GM12875 (cell line): Measurements from ENCODE around the gene DEK.

ENCODE experiments used
- H3K4me3 ChIP-seq: one replicate; pipeline ENCODE4 v1.5.1; 2011; ENCODE audit warnings: low read depth, low read length, control low read depth
- TF ChIP-seq, protein P1 (sequence below): IDR thresholded peaks from 2 replicates; pipeline ENCODE4 v1.5.1; 2011; ENCODE audit warnings: low read depth, mild to moderate bottlenecking, control low read depth, inconsistent platforms, low read length, moderate library complexity, borderline replicate concordance; ENCODE audit not compliant: insufficient read depth

DEK gene

DNA sequence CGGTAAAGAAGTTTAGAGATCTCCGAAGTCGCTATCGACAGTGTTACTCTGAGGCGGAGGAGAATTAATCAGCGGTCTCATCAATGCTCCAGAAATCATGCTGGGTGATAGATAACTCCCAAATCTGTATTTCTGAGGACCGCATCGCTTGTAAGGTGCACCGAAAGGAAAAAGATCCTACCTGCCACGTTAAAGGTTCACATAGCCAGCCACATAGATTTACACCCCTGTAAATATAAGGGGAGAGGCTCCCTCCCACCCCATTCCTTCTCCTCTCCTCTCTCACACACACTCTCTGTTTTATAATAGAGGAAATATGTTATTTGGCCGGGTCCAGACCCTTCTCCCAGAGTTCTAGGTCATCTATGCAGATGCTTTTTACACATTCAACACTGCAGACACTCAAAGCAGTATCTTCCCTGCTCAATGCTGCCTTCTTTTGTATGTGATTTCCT lies 620 bp upstream of the DEK start:
- H3K4me3 ChIP-seq = peak overlapping the region; percentile 57
- TF ChIP-seq, protein P1, sequence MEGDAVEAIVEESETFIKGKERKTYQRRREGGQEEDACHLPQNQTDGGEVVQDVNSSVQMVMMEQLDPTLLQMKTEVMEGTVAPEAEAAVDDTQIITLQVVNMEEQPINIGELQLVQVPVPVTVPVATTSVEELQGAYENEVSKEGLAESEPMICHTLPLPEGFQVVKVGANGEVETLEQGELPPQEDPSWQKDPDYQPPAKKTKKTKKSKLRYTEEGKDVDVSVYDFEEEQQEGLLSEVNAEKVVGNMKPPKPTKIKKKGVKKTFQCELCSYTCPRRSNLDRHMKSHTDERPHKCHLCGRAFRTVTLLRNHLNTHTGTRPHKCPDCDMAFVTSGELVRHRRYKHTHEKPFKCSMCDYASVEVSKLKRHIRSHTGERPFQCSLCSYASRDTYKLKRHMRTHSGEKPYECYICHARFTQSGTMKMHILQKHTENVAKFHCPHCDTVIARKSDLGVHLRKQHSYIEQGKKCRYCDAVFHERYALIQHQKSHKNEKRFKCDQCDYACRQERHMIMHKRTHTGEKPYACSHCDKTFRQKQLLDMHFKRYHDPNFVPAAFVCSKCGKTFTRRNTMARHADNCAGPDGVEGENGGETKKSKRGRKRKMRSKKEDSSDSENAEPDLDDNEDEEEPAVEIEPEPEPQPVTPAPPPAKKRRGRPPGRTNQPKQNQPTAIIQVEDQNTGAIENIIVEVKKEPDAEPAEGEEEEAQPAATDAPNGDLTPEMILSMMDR = no peak

DNA sequence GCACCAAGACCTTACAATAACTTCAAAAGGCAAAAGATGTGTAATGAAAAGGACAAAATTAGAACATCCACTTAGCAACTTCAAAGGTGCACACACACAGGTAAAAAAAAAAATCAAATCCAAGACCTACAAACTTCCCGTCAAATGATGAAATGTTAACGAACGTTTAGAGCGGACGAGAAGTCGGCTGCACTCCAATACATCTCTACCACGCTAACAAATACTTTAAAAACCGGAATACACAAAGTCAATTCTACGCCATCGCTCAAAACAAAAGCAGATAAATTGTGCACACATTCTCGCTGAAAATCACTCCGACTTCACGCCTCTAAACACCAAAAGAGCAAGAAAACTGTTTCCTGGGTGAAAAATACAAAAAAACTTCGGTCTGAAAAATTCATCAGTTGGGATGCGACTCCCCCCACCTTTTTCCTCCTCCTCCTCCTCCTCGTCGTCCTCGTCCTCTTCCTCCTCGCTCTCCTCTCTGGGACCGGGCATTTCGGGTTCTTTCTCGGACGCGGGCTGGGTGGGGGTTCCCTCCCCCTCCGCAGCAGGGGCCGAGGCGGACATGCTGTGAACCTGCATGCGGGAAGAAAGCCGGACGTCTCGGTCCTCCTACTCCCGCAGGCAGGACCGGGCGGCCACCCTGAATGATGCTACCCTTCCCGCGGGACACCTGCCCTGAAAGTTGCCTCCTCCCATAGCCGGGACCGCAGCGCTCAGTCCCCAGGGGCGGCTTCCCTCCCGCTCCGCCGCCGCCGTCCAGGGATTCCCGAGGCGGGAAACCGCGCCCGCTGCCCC lies 712 bp downstream of the DEK start:
- TF ChIP-seq, protein P1 = no peak
- peak overlapping the region; percentile 57 for H3K4me3 ChIP-seq

DNA sequence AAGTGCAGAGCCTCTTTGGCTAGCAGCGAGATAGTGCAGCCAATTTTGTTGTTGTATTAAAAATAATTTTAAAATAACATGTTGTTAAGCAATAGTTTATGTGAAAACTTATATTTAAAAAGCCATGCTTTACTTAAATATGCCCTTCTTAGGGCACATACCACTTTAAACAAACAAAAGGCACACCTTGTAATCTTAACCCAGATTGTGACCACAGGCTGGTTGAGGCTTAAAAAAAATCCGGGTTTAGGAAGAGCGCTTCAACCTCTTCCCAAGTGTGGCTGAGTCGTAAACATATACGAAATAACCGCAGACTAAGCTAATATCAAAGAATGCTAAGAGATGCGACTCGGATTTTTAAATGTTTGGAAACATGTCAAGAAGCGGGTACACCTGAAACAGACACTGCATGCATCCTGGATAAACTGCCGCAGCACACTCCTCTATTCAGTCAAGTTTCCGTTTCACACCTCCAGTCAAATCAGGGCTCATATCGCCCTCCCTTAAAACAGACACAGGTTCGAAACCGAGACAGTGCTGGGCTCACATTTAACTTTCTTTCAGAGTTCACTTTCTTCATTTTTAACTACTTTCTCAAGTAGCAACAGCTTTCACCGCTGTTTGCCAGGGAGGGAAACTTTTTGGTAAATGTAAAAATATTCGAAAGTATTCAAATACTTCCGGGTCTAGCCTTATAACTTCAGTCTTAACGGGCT lies 1.5 kb downstream of the DEK start:
- TF ChIP-seq, protein P1 = no peak
- peak overlapping the region; percentile 57 for H3K4me3 ChIP-seq

DNA sequence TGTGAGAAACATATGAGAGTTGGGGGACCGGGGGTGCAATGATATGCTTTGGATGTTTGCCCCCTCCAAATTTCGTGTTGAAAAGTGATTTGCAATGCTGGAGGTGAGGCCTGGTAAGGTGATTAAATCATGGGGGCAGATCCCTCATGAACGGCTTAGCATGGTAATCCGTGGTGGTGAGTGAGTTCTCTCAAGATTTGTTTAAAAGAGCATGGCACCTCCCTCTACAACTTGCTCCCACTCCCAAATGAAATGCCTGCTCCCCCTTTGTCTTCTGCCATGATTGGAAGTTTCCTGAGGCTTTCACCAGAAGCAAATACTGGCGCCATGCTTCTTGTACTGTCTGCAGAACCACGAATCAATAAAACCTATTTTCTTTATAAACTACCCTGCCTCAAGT lies 2.5 kb downstream of the DEK start:
- H3K4me3 ChIP-seq = peak overlapping the region; percentile 26
- TF ChIP-seq, protein P1 = no peak

DNA sequence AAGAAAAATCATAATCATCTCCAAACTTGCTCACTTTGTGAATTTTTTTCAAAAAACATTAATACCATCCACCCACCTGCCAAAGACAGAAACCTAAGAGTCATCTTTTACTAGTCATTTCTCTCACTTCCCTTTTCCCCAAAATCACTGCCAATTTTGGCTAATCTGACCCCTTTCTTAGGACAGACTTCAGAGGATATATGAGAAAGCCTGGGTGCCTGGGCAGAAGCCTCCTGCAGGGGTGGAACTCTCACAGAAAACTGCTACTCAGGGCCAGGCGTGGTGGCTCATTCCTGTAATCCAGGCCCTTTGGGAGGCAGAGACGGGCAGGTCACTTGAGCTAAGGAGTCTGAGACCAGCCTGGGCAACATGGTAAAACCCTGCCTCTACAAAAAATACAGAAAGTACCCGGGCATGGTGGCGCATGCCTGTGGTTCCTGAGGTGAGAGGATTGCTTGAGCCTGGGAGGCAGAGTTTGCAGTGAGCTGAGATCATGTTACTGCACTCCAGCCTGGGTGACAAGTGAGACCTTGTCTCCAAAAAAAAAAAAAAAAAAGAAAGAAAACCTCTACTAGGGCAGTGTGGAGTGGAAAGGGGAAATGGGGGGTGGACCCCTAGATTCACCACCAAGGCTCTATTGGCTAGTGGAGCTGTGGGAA lies 3.8 kb downstream of the DEK start:
- TF ChIP-seq, protein P1 = 0 out of 2 replicates have a peak, but pooled peaks have one; percentile 3
- H3K4me3 ChIP-seq = no peak overlapping the region

DNA sequence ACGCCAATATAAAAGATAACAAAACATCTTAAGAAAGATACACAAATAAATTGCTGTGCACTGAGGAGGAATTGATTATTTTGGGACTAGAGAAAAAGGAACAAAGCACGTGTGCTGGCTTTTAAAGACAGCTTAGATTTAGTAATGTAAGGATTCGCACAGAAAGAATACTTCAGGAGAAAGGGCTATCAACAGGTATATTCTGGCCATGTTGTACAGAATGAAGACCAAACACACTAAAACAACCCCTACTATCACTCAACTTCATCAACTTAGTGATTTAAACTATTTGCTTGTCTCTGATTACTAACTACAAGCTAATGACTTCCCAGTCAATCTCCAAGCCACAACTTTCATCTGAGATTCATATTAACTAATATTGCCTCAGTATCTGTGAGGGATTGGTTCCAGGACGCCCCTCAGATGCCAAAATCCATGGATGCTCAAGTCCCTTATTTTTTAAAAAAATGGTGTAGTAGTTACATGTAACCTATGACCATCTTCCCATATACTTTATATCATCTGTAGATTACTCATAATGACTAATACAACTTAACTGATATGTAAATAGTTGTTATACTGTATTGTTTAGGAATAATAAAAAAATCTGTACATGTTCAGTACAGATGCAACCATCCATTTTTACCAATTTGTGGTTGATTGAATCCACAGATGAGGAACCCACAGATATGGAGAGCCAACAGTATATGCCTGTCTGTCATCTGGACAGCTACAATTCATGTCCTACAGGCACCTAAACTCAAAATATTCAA lies 4.5 kb downstream of the DEK start:
- TF ChIP-seq, protein P1 = no peak
- H3K4me3 ChIP-seq = no peak overlapping the region
